ENCODE data around the gene TBL2.
A peak's percentile ranks its signal among the peaks of the same experiment; 100 is the strongest.
"Not testable (repeated sequence)": the region's sequence is repeated elsewhere in the genome, so short reads cannot be mapped to it uniquely, and the experiment has no call there.

The TBL2 gene

DNA sequence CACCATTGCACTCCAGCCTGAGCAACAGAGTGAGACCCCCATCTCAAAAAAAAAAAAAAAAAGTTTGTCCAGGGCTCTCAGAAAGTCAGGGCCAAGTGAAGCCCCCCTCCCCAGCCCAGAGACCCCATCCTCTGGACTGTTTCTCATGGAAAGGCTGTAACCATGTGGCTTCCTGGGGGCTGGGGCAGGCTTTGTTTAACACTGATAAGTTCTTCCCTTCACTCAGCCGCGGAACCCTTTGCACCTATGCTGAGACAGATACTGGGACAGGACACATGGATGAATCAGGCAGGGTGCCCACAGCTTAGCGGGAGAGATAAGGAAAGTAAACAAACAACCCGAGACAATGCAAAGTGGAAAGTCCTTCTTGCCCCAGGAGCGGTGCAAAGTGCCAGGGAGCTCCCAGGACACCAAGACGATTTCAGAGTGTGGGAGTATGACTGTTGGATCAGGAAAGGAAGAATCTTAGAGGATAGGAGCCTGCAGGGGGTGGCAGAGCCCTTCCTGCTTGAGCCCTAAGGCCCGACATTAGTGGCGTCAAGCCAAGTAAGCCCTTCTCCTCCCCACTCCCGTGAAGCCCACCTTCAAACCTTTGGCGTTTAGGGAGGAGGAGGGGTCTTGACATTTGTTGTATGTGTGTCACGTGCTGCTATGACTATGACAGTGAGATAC lies 34.4 kb upstream of the TBL2 start:
- H3K36me3 ChIP-seq (ENCODE audit: insufficient read depth, low read length) = no peaks in the 10 kb centered on the region
- H2AFZ ChIP-seq (ENCODE audit: low read length) = 0 out of 2 replicates have a peak overlapping the region, but pooled peaks have one; percentile 43
- no peaks in the 10 kb centered on the region for H3K27me3 ChIP-seq (ENCODE audit: insufficient read depth, low read length, poor library complexity, severe bottlenecking)
- no peaks in the 10 kb centered on the region for H3F3A ChIP-seq (ENCODE audit: low read depth)
- H3K9me3 ChIP-seq (ENCODE audit: insufficient read depth, low read depth, low read length) = no peaks in the 10 kb centered on the region
- H3K4me2 ChIP-seq (ENCODE audit: low read depth, low read length, poor library complexity, severe bottlenecking) = no peak overlapping the region
- H3K4me1 ChIP-seq (ENCODE audit: insufficient read depth, low read length, poor library complexity, severe bottlenecking) = no peaks in the 10 kb centered on the region
- no peak overlapping the region for H3K4me3 ChIP-seq (ENCODE audit: low read length, poor library complexity, severe bottlenecking)
- no peaks in the 10 kb centered on the region for H4K20me1 ChIP-seq (ENCODE audit: insufficient read depth, low read length, poor library complexity, severe bottlenecking)
- no peaks in the 10 kb centered on the region for H3K79me2 ChIP-seq (ENCODE audit: insufficient read depth, low read length)
- TF ChIP-seq EZH2phosphoT487 (IDR thresholded peaks at IDR 0.05; ENCODE audit: borderline replicate concordance) = no peak
- TF ChIP-seq, protein P1, sequence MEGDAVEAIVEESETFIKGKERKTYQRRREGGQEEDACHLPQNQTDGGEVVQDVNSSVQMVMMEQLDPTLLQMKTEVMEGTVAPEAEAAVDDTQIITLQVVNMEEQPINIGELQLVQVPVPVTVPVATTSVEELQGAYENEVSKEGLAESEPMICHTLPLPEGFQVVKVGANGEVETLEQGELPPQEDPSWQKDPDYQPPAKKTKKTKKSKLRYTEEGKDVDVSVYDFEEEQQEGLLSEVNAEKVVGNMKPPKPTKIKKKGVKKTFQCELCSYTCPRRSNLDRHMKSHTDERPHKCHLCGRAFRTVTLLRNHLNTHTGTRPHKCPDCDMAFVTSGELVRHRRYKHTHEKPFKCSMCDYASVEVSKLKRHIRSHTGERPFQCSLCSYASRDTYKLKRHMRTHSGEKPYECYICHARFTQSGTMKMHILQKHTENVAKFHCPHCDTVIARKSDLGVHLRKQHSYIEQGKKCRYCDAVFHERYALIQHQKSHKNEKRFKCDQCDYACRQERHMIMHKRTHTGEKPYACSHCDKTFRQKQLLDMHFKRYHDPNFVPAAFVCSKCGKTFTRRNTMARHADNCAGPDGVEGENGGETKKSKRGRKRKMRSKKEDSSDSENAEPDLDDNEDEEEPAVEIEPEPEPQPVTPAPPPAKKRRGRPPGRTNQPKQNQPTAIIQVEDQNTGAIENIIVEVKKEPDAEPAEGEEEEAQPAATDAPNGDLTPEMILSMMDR (conservative IDR thresholded peaks at IDR 0.05; ENCODE audit: low read length) = peak; percentile 23; the same call in 1 of the 2 replicates
- H3K9ac ChIP-seq (ENCODE audit: low read depth, low read length, poor library complexity, severe bottlenecking) = no peak overlapping the region
- no peaks in the 10 kb centered on the region for H3K9me2 ChIP-seq (replicated peaks; ENCODE audit: low read depth, low read length)

DNA sequence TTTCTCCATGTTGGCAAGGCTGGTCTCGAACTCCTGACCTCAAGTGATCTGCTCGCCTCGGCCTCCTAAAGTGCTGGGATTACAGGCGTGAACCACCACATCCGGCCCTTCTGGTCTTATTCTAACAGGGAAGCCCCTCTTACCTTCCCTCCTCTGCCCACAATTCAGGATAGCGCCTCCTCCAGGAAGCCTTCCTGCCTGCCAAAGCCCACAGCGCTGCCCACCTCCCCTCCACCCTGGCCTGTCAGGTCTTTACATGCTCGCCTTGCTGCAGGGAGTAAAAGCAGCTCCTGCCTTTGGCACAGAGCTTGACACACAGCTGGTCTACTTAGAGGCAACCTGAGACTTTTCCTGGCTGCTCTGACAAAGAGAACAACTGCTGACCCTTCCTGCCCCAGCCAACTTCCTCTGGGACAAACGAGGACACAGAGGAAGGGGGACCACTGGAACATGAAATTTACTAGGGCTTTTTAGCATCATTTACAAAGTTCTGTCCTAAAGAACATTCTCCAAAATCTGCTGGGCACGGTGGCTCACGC lies 32.7 kb upstream of the TBL2 start:
- H3K36me3 ChIP-seq (ENCODE audit: insufficient read depth, low read length) = no peaks in the 10 kb centered on the region
- no peaks in the 10 kb centered on the region for H3F3A ChIP-seq (ENCODE audit: low read depth)
- H4K20me1 ChIP-seq (ENCODE audit: insufficient read depth, low read length, poor library complexity, severe bottlenecking) = no peaks in the 10 kb centered on the region
- H3K27me3 ChIP-seq (ENCODE audit: insufficient read depth, low read length, poor library complexity, severe bottlenecking) = no peaks in the 10 kb centered on the region
- H3K9me3 ChIP-seq (ENCODE audit: insufficient read depth, low read depth, low read length) = no peaks in the 10 kb centered on the region
- no peak overlapping the region for H3K4me2 ChIP-seq (ENCODE audit: low read depth, low read length, poor library complexity, severe bottlenecking)
- no peak overlapping the region for H3K9ac ChIP-seq (ENCODE audit: low read depth, low read length, poor library complexity, severe bottlenecking)
- no peak overlapping the region for H2AFZ ChIP-seq (ENCODE audit: low read length)
- no peak overlapping the region for H3K4me3 ChIP-seq (ENCODE audit: low read length, poor library complexity, severe bottlenecking)
- TF ChIP-seq EZH2phosphoT487 (IDR thresholded peaks at IDR 0.05; ENCODE audit: borderline replicate concordance) = no peak
- TF ChIP-seq, protein P1 (conservative IDR thresholded peaks at IDR 0.05; ENCODE audit: low read length) = no peak
- no peaks in the 10 kb centered on the region for H3K9me2 ChIP-seq (replicated peaks; ENCODE audit: low read depth, low read length)
- H3K4me1 ChIP-seq (ENCODE audit: insufficient read depth, low read length, poor library complexity, severe bottlenecking) = no peaks in the 10 kb centered on the region
- no peaks in the 10 kb centered on the region for H3K79me2 ChIP-seq (ENCODE audit: insufficient read depth, low read length)

DNA sequence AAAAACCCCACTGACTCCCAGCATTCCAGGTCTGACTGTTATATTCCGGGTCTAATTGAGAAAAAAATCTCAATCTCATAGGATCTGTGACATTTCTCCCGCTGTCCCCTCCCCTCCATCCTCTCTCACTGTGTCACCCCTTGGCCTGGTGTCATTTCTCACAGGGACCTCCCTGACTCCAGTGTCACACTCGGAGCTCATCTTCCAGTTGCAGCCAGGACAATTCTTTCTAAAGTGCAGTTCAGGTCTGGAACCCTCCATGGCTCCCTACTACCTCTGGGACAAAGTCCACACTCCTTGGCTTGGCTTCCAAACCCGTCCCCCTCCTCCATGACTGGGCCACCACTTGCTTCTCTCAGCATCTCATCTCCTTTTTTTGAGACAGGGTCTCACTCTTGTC lies 31.7 kb upstream of the TBL2 start:
- Histone ChIP-seq H3K4me1 (ENCODE audit: insufficient read depth, low read length, poor library complexity, severe bottlenecking) (no peaks in the 10 kb centered on the region), H3K9me2 (replicated peaks; ENCODE audit: low read depth, low read length) (no peaks in the 10 kb centered on the region), H3K4me2 (ENCODE audit: low read depth, low read length, poor library complexity, severe bottlenecking) (no peak overlapping the region), H4K20me1 (ENCODE audit: insufficient read depth, low read length, poor library complexity, severe bottlenecking) (no peaks in the 10 kb centered on the region), H3K36me3 (ENCODE audit: insufficient read depth, low read length) (no peaks in the 10 kb centered on the region), H2AFZ (ENCODE audit: low read length) (no peak overlapping the region), H3K4me3 (ENCODE audit: low read length, poor library complexity, severe bottlenecking) (no peak overlapping the region), H3F3A (ENCODE audit: low read depth) (no peaks in the 10 kb centered on the region), H3K27me3 (ENCODE audit: insufficient read depth, low read length, poor library complexity, severe bottlenecking) (no peaks in the 10 kb centered on the region), H3K79me2 (ENCODE audit: insufficient read depth, low read length) (no peaks in the 10 kb centered on the region), H3K9me3 (ENCODE audit: insufficient read depth, low read depth, low read length) (no peaks in the 10 kb centered on the region), H3K9ac (ENCODE audit: low read depth, low read length, poor library complexity, severe bottlenecking) (no peak overlapping the region)
- no peak for TF ChIP-seq EZH2phosphoT487 (IDR thresholded peaks at IDR 0.05; ENCODE audit: borderline replicate concordance)
- TF ChIP-seq, protein P1 (conservative IDR thresholded peaks at IDR 0.05; ENCODE audit: low read length) = no peak

DNA sequence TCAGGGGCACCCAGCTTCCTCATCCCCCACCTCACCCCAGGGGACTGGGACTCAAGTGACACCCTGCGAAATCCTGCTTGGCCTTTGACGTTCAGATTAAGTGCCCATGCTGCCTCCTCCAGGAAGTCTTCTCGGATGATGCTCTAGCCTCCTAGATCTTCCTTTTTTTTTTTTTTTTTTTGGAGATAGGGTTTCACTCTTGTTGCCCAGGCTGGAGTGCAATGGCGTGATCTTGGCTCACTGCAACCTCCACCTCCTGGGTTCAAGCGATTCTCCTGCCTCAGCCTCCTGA lies 29.3 kb upstream of the TBL2 start:
- H2AFZ ChIP-seq (ENCODE audit: low read length); H3K4me3 ChIP-seq (ENCODE audit: low read length, poor library complexity, severe bottlenecking); H3K27me3 ChIP-seq (ENCODE audit: insufficient read depth, low read length, poor library complexity, severe bottlenecking); H3K36me3 ChIP-seq (ENCODE audit: insufficient read depth, low read length); H3K4me2 ChIP-seq (ENCODE audit: low read depth, low read length, poor library complexity, severe bottlenecking); H3K9me2 ChIP-seq (replicated peaks; ENCODE audit: low read depth, low read length); H4K20me1 ChIP-seq (ENCODE audit: insufficient read depth, low read length, poor library complexity, severe bottlenecking); H3K79me2 ChIP-seq (ENCODE audit: insufficient read depth, low read length); H3K9me3 ChIP-seq (ENCODE audit: insufficient read depth, low read depth, low read length); H3F3A ChIP-seq (ENCODE audit: low read depth); H3K9ac ChIP-seq (ENCODE audit: low read depth, low read length, poor library complexity, severe bottlenecking); H3K4me1 ChIP-seq (ENCODE audit: insufficient read depth, low read length, poor library complexity, severe bottlenecking): not testable (repeated sequence)
